HepG2 (cell line): ENCODE measurements around the gene SHLD1. TPM values are rescaled to one million over a fixed set of nuclear protein-coding genes. Genes with fewer than 3 reads are reported as not detected.

Experiments used
- ASH2L ChIP-seq: fragments of 300-600, 200-600 bp; sonication (generic); IDR thresholded peaks from 2 replicates; pipeline ENCODE4 v1.7.0; 2017; ENCODE audit warnings: low read depth, mild to moderate bottlenecking, moderate library complexity, mixed read lengths, low read length; ENCODE audit not compliant: insufficient read length
- ATF4 ChIP-seq, 2 experiments: fragments of 450-650 bp in 1 of 2; sonication (generic) in 1 of 2; formaldehyde crosslinking; IDR thresholded peaks; 2 replicates each; pipeline versions ENCODE4 v1.5.0 to v1.8.0; 2020 to 2022; ENCODE audit warnings: mild to moderate bottlenecking in 1 of 2, missing genetic modification reagents in 1 of 2
- CBX2 ChIP-seq, 2 experiments: fragments of 200-600 bp in 1 of 2; sonication (generic); formaldehyde crosslinking in 1 of 2; IDR thresholded peaks; 2 replicates each; pipeline versions ENCODE4 v1.7.0 to v1.8.1; 2018 to 2022; ENCODE audit warnings: low read depth in 2 of 2, low read length in 1 of 2, mild to moderate bottlenecking in 1 of 2, missing genetic modification reagents in 1 of 2
- HOXA5 ChIP-seq: sonication (generic); formaldehyde crosslinking; IDR thresholded peaks from 2 replicates; pipeline ENCODE4 v1.4.0; 2020; ENCODE audit warnings: missing genetic modification reagents
- MED1 ChIP-seq: sonication (generic); formaldehyde crosslinking; IDR thresholded peaks from 2 replicates; pipeline ENCODE4 v1.4.0; 2020; ENCODE audit warnings: missing genetic modification reagents
- MTERF4 ChIP-seq: sonication (generic); formaldehyde crosslinking; IDR thresholded peaks from 2 replicates; pipeline ENCODE4 v1.8.0; 2023; ENCODE audit warnings: mild to moderate bottlenecking, missing genetic modification reagents
- PHF20 ChIP-seq: sonication (generic); formaldehyde crosslinking; IDR thresholded peaks from 2 replicates; pipeline ENCODE4 v1.5.0; 2020; ENCODE audit warnings: mild to moderate bottlenecking, missing genetic modification reagents
- RFX1 ChIP-seq: fragments of 450-650 bp; IDR thresholded peaks from 2 replicates; pipeline ENCODE4 v1.6.1; 2017
- RFX3 ChIP-seq: IDR thresholded peaks from 2 replicates; pipeline ENCODE4 v1.6.1; 2016; ENCODE audit warnings: missing biosample characterization, missing genetic modification reagents
- TCF12 ChIP-seq, 2 experiments: fragments of 450-650 bp in 1 of 2; sonication (generic) in 1 of 2; formaldehyde crosslinking in 1 of 2; IDR thresholded peaks; 2 replicates each; pipeline versions ENCODE4 v1.6.1 to v1.8.0; 2017 to 2022; ENCODE audit warnings: antibody characterized with exemption in 1 of 2, mild to moderate bottlenecking in 1 of 2, missing genetic modification reagents in 1 of 2, moderate library complexity in 1 of 2
- TMF1 ChIP-seq: sonication (generic); formaldehyde crosslinking; IDR thresholded peaks from 2 replicates; pipeline ENCODE4 v1.8.1; 2022; ENCODE audit warnings: low read depth, missing genetic modification reagents
- ZBTB2 ChIP-seq: sonication (generic); formaldehyde crosslinking; IDR thresholded peaks from 2 replicates; pipeline ENCODE4 v1.8.0; 2022; ENCODE audit warnings: low read depth, missing genetic modification reagents
- ZNF253 ChIP-seq: sonication (generic); formaldehyde crosslinking; IDR thresholded peaks from 2 replicates; pipeline ENCODE4 v1.8.0; 2022; ENCODE audit warnings: mild to moderate bottlenecking, missing genetic modification reagents, borderline replicate concordance
- ZNF256 ChIP-seq: sonication (generic); formaldehyde crosslinking; conservative IDR thresholded peaks from 2 replicates; pipeline ENCODE4 v1.4.0; 2020; ENCODE audit warnings: missing genetic modification reagents
- ZNF337 ChIP-seq: sonication (generic); formaldehyde crosslinking; IDR thresholded peaks from 2 replicates; pipeline ENCODE4 v1.5.1; 2020; ENCODE audit warnings: missing genetic modification reagents, low read depth, mild to moderate bottlenecking, borderline replicate concordance
- ZNF580 ChIP-seq: IDR thresholded peaks from 2 replicates; pipeline ENCODE4 v1.6.1; 2016; ENCODE audit warnings: low read depth, borderline replicate concordance
- ZNF616 ChIP-seq: sonication (generic); formaldehyde crosslinking; IDR thresholded peaks from 2 replicates; pipeline ENCODE4 v1.5.0; 2020; ENCODE audit warnings: low read depth, mild to moderate bottlenecking, missing genetic modification reagents
- polyA plus RNA-seq, 8 experiments: library from polyadenylated mRNA; depleted of rRNA in 3 of 8; stranded (reverse) in 7 of 8; unstranded in 1 of 8; fragments of >200 nt; fragmentation: Illumina TruSeq in 4 of 8; extraction: Trizol in 4 of 8; gene quantifications; 2 replicates each; pipeline versions ENCODE4 v1.2.1 to v1.2.3, GENCODE V29; 2011 to 2016; ENCODE audit warnings: low read depth in 4 of 8, missing spikeins in 1 of 8, mixed read lengths in 1 of 8; ENCODE audit not compliant: insufficient read depth in 1 of 8
- total RNA-seq, 5 experiments: library from RNA; depleted of rRNA; stranded (reverse); fragments of >200 nt; fragmentation: Illumina TruSeq; extraction: Trizol; gene quantifications; 2 replicates each; pipeline ENCODE4 v1.2.3, GENCODE V29; 2016; ENCODE audit warnings: low read depth in 1 of 5
- TF ChIP-seq, protein P1 (sequence below): sonication (generic); formaldehyde crosslinking; IDR thresholded peaks from 2 replicates; pipeline ENCODE4 v1.5.1; 2020; ENCODE audit warnings: mild to moderate bottlenecking, missing genetic modification reagents, borderline replicate concordance

The SHLD1 gene
- total and polyA plus RNA-seq, 2 of the 13 experiments (the other 11 are each of a cell fraction or from before 2014, with no cell fraction given): 8.9 to 10.0 TPM

GRCh38 chr20:5835871-5836270 is 85.7 kb downstream of the SHLD1 start (continued):
- TF ChIP-seq ZBTB2 (CRISPR knock-in tag) (0 out of 2 replicates have a peak, but pooled peaks have one; percentile 23), ZNF256 (CRISPR knock-in tag) (no peak), ASH2L (peak; percentile 47), MTERF4 (no peak), ZNF616 (CRISPR knock-in tag) (no peak), HOXA5 (CRISPR knock-in tag) (no peak), TMF1 (CRISPR knock-in tag) (no peak), ZNF337 (CRISPR knock-in tag) (no peak), ZNF580 (CRISPR knock-in tag) (no peak), TCF12 (IDR thresholded peaks at IDR 0.05) (no peak), TCF12 (CRISPR knock-in tag; IDR thresholded peaks at IDR 0.05) (no peak), MED1 (CRISPR knock-in tag) (no peak), PHF20 (CRISPR knock-in tag) (no peak), ATF4 (CRISPR knock-in tag; IDR thresholded peaks at IDR 0.05) (no peak), ZNF253 (CRISPR knock-in tag) (no peak), CBX2 (IDR thresholded peaks at IDR 0.05; ENCODE audit: low read depth, low read length) (no peak), CBX2 (CRISPR knock-in tag; IDR thresholded peaks at IDR 0.05; ENCODE audit: low read depth) (no peak), RFX1 (peak; percentile 65), RFX3 (0 out of 2 replicates have a peak, but pooled peaks have one; percentile 52)
- TF ChIP-seq, protein P1, sequence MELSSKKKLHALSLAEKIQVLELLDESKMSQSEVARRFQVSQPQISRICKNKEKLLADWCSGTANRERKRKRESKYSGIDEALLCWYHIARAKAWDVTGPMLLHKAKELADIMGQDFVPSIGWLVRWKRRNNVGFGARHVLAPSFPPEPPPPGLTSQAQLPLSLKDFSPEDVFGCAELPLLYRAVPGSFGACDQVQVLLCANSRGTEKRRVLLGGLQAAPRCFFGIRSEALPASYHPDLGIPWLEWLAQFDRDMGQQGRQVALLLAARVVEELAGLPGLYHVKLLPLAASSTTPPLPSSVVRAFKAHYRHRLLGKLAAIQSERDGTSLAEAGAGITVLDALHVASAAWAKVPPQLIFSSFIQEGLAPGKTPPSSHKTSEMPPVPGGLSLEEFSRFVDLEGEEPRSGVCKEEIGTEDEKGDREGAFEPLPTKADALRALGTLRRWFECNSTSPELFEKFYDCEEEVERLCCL (CRISPR knock-in tag): no peak
